ENCODE results near the gene IQGAP2. TPM values are rescaled to one million over a fixed set of nuclear protein-coding genes. Genes with fewer than 3 reads are reported as not detected.

IQGAP2 gene
- total and polyA plus RNA-seq, 2 of the 8 experiments (the other 6 are each of a cell fraction or from before 2014, with no cell fraction given), result 19.7 to 66.0 TPM

GRCh38 chr5:76688212-76688611, 285.1 kb downstream of the IQGAP2 start:
- CTCF ChIA-PET (ENCODE audit: partially characterized antibody), result interaction anchor here (0.7 to 1.1 kb wide), 2 partner anchors 12 to 14 kb away, joined by 3 to 4 read pairs; no protein-coding TSS in a partner anchor
- POLR2A ChIA-PET (ENCODE audit: partially characterized antibody), result no interaction called here
- no peak for TF ChIP-seq TAF1 (IDR thresholded peaks at IDR 0.05; ENCODE audit: low read depth, low read length)
- TF ChIP-seq TAF7 (optimal IDR thresholded peaks at IDR 0.05; ENCODE audit: borderline replicate concordance, low read depth, low read length), result no peak
- TF ChIP-seq NANOG (IDR thresholded peaks at IDR 0.05; ENCODE audit: insufficient read depth, low read depth, low read length, poor library complexity, severe bottlenecking), result no peak

More at GRCh38 chr5:76688212-76688611, 285.1 kb downstream of the IQGAP2 start:
- Histone ChIP-seq H3K9me3 (ENCODE audit: insufficient read depth in 2 of 2, low read depth in 1 of 2, low read length in 1 of 2) (no peaks in the 10 kb centered on the region), H3K23ac (ENCODE audit: insufficient read length) (no peak overlapping the region), H3K27ac (ENCODE audit: low read depth, low read length) (no peak overlapping the region), H2BK12ac (ENCODE audit: low read depth, low read length) (no peak overlapping the region), H3K4me2 (ENCODE audit: insufficient read depth in 1 of 2, low read depth in 2 of 2, low read length in 2 of 2) (no peak overlapping the region), H3K36me3 (ENCODE audit: control insufficient read depth in 2 of 4, insufficient read depth in 4 of 4, low read length in 3 of 4) (no peaks in the 10 kb centered on the region; a peak in 2 of 8 replicates), H4K20me1 (replicated peaks in 1 of 2; ENCODE audit: control insufficient read depth in 1 of 2, insufficient read depth in 2 of 2, low read length in 2 of 2) (no peaks in the 10 kb centered on the region), H3K56ac (replicated peaks; ENCODE audit: insufficient read length, low read depth, low read length) (no peak overlapping the region), H3K23me2 (ENCODE audit: low read depth, low read length) (no peaks in the 10 kb centered on the region), H4K5ac (ENCODE audit: insufficient read length, low read depth, low read length) (no peak overlapping the region), H3K14ac (ENCODE audit: insufficient read length) (no peak overlapping the region), H3K27me3 (replicated peaks in 1 of 4; ENCODE audit: control insufficient read depth in 3 of 4, extremely low read depth in 1 of 4, insufficient read depth in 3 of 4, low read length in 3 of 4) (no peaks in the 10 kb centered on the region), H3K79me1 (ENCODE audit: low read depth, low read length) (no peaks in the 10 kb centered on the region), H4K8ac (ENCODE audit: extremely low read depth, insufficient read depth, low read length) (no peak overlapping the region), H3K4ac (replicated peaks; ENCODE audit: insufficient read length, low read depth, low read length) (no peak overlapping the region), H3K4me1 (replicated peaks in 1 of 4; ENCODE audit: control insufficient read depth in 3 of 4, insufficient read depth in 4 of 4, low read length in 3 of 4) (no peaks in the 10 kb centered on the region), H4K91ac (replicated peaks; ENCODE audit: insufficient read length, low read length) (no peak overlapping the region), H2AFZ (ENCODE audit: low read length) (no peak overlapping the region), H2BK20ac (ENCODE audit: low read length) (no peak overlapping the region), H3K18ac (ENCODE audit: extremely low read depth, low read length) (no peak overlapping the region), H3K79me2 (ENCODE audit: control insufficient read depth in 1 of 2, insufficient read depth in 2 of 2, low read length in 2 of 2) (no peaks in the 10 kb centered on the region), H3K4me3 (ENCODE audit: extremely low read depth in 1 of 4, insufficient read depth in 2 of 4, low read depth in 3 of 4, low read length in 4 of 4) (no peak overlapping the region), H2BK15ac (ENCODE audit: low read length) (no peak overlapping the region), H2AK5ac (ENCODE audit: low read depth, low read length) (no peak overlapping the region), H2BK5ac (ENCODE audit: low read depth, low read length) (no peak overlapping the region), H2BK120ac (replicated peaks; ENCODE audit: low read depth, low read length) (no peak overlapping the region), H3K9ac (replicated peaks in 1 of 4; ENCODE audit: extremely low read depth in 1 of 4, low read depth in 3 of 4, low read length in 3 of 4) (no peak overlapping the region)
- 77% methylated on average over 1 of the region's 1 CpG; no CpG with 5 or more reads in 1 of the 2 experiments for WGBS, 2 experiments (ENCODE audit: extremely low coverage in 1 of 2, insufficient coverage in 1 of 2, insufficient read length in 1 of 2, insufficient replicate concordance in 2 of 2, low coverage in 1 of 2, low lambda C conversion rate in 2 of 2, missing lambda C conversion rate in 1 of 2)
- FAIRE-seq (no peak), DNase-seq (ENCODE audit: low read depth in 1 of 2, low spot score in 2 of 2) (no peak)

Data from H1 (cell line).